HEK293 (cell line): ENCODE data around the gene ZNF862.

Experiments used
- ZNF10 ChIP-seq: fragments of 450-650 bp; formaldehyde crosslinking; IDR thresholded peaks from 2 replicates; pipeline ENCODE4 v1.5.1; 2017; ENCODE audit warnings: missing biosample characterization, missing genetic modification characterization
- ZNF239 ChIP-seq: fragments of 450-650 bp; formaldehyde crosslinking; IDR thresholded peaks from 2 replicates; pipeline ENCODE4 v1.5.1; 2016; ENCODE audit warnings: missing biosample characterization, missing genetic modification characterization
- ZNF501 ChIP-seq: fragments of 450-650 bp; formaldehyde crosslinking; IDR thresholded peaks from 2 replicates; pipeline ENCODE4 v1.5.1; 2016; ENCODE audit warnings: missing biosample characterization, missing genetic modification characterization
- ZNF654 ChIP-seq: fragments of 450-650 bp; formaldehyde crosslinking; IDR thresholded peaks from 2 replicates; pipeline ENCODE4 v1.5.1; 2016; ENCODE audit warnings: low read depth, missing biosample characterization, missing genetic modification characterization
- TF ChIP-seq, protein P1 (sequence below): fragments of 450-650 bp; IDR thresholded peaks from 2 replicates; pipeline ENCODE4 v1.5.1; 2018; ENCODE audit warnings: missing biosample characterization, mild to moderate bottlenecking, missing genetic modification characterization
- TF ChIP-seq, protein P2 (sequence below): fragments of 450-650 bp; formaldehyde crosslinking; IDR thresholded peaks from 2 replicates; pipeline ENCODE4 v1.5.1; 2016; ENCODE audit warnings: missing biosample characterization, missing genetic modification characterization
- TF ChIP-seq, protein P3 (sequence below): fragments of 450-650 bp; formaldehyde crosslinking; IDR thresholded peaks from 2 replicates; pipeline ENCODE4 v1.5.1; 2016; ENCODE audit warnings: missing biosample characterization, missing genetic modification characterization
- TF ChIP-seq, protein P4 (sequence below): fragments of 450-650 bp; formaldehyde crosslinking; IDR thresholded peaks from 2 replicates; pipeline ENCODE4 v1.5.1; 2016; ENCODE audit warnings: missing biosample characterization, missing genetic modification characterization
- TF ChIP-seq, protein P5 (sequence below): sonication (generic); formaldehyde crosslinking; IDR thresholded peaks from 2 replicates; pipeline ENCODE4 v1.8.1; 2022; ENCODE audit warnings: mild to moderate bottlenecking, moderate library complexity, missing genetic modification reagents

DNA sequence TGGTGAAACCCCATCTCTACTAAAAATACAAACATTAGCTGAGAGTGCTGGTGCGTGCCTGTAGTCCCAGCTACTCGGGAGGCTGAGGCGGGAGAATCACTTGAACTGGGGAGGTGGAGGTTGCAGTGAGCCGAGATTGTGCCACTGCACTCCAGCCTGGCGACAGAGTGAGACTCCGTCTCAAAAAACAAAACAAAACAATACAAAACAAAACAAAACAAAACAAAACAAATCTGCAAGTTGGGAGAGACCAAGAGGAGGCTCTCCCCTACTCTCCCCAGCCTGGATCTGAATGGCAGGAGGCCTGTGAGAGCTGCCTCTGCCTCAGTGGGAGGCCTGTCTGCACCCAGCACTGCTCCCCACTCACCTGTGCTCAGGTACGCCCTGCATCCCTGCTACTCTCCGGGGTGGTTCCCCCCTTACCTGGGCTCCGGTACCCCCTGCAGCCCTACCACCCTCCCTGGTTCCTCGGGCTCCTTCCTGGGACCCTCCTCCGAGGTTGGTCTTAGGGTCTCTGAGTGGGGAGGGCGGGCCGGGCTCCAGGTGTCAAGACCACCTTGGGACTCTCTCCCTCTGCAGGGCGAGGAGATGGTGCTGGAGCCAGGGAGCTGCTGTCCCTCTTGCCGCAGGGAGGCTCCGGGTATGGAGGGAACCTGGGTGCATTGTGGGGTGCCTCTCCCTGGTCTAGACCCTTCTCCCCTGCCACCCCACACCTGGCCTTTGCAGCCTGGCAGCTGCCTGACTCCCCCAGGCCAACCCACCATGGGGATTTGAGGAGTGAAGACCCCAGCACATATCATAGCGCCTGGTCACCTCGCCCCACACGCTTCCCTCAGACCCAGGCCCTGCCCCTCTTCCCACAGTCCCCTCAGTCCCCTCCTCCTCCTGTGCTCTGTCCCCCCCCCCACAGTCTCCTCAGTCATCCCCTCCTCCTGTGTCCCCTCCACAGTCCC is 9.5 kb upstream of the ZNF862 start:
- TF ChIP-seq ZNF501: no peak
- TF ChIP-seq ZNF10 (tag by site-specific recombination): no peak
- TF ChIP-seq, protein P1, sequence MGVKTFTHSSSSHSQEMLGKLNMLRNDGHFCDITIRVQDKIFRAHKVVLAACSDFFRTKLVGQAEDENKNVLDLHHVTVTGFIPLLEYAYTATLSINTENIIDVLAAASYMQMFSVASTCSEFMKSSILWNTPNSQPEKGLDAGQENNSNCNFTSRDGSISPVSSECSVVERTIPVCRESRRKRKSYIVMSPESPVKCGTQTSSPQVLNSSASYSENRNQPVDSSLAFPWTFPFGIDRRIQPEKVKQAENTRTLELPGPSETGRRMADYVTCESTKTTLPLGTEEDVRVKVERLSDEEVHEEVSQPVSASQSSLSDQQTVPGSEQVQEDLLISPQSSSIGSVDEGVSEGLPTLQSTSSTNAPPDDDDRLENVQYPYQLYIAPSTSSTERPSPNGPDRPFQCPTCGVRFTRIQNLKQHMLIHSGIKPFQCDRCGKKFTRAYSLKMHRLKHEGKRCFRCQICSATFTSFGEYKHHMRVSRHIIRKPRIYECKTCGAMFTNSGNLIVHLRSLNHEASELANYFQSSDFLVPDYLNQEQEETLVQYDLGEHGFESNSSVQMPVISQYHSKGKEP (tag by site-specific recombination): no peak
- TF ChIP-seq, protein P2, sequence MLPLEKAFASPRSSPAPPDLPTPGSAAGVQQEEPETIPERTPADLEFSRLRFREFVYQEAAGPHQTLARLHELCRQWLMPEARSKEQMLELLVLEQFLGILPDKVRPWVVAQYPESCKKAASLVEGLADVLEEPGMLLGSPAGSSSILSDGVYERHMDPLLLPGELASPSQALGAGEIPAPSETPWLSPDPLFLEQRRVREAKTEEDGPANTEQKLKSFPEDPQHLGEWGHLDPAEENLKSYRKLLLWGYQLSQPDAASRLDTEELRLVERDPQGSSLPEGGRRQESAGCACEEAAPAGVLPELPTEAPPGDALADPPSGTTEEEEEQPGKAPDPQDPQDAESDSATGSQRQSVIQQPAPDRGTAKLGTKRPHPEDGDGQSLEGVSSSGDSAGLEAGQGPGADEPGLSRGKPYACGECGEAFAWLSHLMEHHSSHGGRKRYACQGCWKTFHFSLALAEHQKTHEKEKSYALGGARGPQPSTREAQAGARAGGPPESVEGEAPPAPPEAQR (tag by site-specific recombination): no peak
- TF ChIP-seq ZNF239 (tag by site-specific recombination): no peak
- TF ChIP-seq, protein P3, sequence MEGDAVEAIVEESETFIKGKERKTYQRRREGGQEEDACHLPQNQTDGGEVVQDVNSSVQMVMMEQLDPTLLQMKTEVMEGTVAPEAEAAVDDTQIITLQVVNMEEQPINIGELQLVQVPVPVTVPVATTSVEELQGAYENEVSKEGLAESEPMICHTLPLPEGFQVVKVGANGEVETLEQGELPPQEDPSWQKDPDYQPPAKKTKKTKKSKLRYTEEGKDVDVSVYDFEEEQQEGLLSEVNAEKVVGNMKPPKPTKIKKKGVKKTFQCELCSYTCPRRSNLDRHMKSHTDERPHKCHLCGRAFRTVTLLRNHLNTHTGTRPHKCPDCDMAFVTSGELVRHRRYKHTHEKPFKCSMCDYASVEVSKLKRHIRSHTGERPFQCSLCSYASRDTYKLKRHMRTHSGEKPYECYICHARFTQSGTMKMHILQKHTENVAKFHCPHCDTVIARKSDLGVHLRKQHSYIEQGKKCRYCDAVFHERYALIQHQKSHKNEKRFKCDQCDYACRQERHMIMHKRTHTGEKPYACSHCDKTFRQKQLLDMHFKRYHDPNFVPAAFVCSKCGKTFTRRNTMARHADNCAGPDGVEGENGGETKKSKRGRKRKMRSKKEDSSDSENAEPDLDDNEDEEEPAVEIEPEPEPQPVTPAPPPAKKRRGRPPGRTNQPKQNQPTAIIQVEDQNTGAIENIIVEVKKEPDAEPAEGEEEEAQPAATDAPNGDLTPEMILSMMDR: no peak
- TF ChIP-seq ZNF654: no peak
- TF ChIP-seq, protein P4, sequence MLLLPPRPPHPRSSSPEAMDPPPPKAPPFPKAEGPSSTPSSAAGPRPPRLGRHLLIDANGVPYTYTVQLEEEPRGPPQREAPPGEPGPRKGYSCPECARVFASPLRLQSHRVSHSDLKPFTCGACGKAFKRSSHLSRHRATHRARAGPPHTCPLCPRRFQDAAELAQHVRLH (tag by site-specific recombination): no peak
- TF ChIP-seq, protein P5, sequence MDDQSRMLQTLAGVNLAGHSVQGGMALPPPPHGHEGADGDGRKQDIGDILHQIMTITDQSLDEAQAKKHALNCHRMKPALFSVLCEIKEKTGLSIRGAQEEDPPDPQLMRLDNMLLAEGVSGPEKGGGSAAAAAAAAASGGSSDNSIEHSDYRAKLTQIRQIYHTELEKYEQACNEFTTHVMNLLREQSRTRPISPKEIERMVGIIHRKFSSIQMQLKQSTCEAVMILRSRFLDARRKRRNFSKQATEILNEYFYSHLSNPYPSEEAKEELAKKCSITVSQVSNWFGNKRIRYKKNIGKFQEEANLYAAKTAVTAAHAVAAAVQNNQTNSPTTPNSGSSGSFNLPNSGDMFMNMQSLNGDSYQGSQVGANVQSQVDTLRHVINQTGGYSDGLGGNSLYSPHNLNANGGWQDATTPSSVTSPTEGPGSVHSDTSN (CRISPR knock-in tag): no peak
